ENCODE results near the gene WIPI1.
"Not testable (repeated sequence)": the region's sequence is repeated elsewhere in the genome, so short reads cannot be mapped to it uniquely, and the experiment has no call there.

The WIPI1 gene

GRCh38 chr17:68498479-68499326 lies 41.4 kb upstream of the WIPI1 start:
- H3K27ac ChIP-seq (ENCODE audit: low read length) = peak overlapping the region; percentile 99
- peak overlapping the region; percentile 82 for H3K9ac ChIP-seq (ENCODE audit: low read length)
- H3K4me2 ChIP-seq (ENCODE audit: low read length) = peak overlapping the region; percentile 88
- H3K4me3 ChIP-seq (ENCODE audit: low read length) = peak overlapping the region; percentile 59
- no peak for TF ChIP-seq EZH2phosphoT487 (IDR thresholded peaks at IDR 0.05; ENCODE audit: low read depth)
- no peak for TF ChIP-seq CTCF (IDR thresholded peaks at IDR 0.05; ENCODE audit: low read depth, low read length)
- H3K9me3 ChIP-seq (ENCODE audit: insufficient read depth, low read length) = no peaks in the 10 kb centered on the region
- H2AFZ ChIP-seq (ENCODE audit: low read depth, low read length) = peak overlapping the region; percentile 18
- no peaks in the 10 kb centered on the region for H3K27me3 ChIP-seq (ENCODE audit: low read depth, low read length)
- H3K79me2 ChIP-seq (ENCODE audit: low read length) = no peaks in the 10 kb centered on the region
- no peaks in the 10 kb centered on the region for H4K20me1 ChIP-seq (ENCODE audit: insufficient read depth, low read length)
- peaks cover 51% of the 10 kb centered on the region for H3K4me1 ChIP-seq (ENCODE audit: low read length)
- no peaks in the 10 kb centered on the region for H3K36me3 ChIP-seq (replicated peaks; ENCODE audit: low read depth, low read length)

- Histone ChIP-seq H3K4me1 (ENCODE audit: low read length) (peaks cover 51% of the 10 kb centered on the region), H3K36me3 (replicated peaks; ENCODE audit: low read depth, low read length) (no peaks in the 10 kb centered on the region), H3K4me2 (ENCODE audit: low read length) (peak overlapping the region; percentile 88), H3K27me3 (ENCODE audit: low read depth, low read length) (no peaks in the 10 kb centered on the region), H3K4me3 (ENCODE audit: low read length) (peak overlapping the region; percentile 59), H3K9ac (ENCODE audit: low read length) (peak overlapping the region; percentile 82), H4K20me1 (ENCODE audit: insufficient read depth, low read length) (no peaks in the 10 kb centered on the region), H3K79me2 (ENCODE audit: low read length) (no peaks in the 10 kb centered on the region), H2AFZ (ENCODE audit: low read depth, low read length) (no peak overlapping the region), H3K27ac (ENCODE audit: low read length) (peak overlapping the region; percentile 99), H3K9me3 (ENCODE audit: insufficient read depth, low read length) (no peaks in the 10 kb centered on the region)
- TF ChIP-seq EZH2phosphoT487 (IDR thresholded peaks at IDR 0.05; ENCODE audit: low read depth) (no peak), CTCF (IDR thresholded peaks at IDR 0.05; ENCODE audit: low read depth, low read length) (no peak)
These were observed 40.6 kb upstream of the WIPI1 start for GRCh38 chr17:68497885-68498319.

- Histone ChIP-seq H3K4me2 (ENCODE audit: low read length) (no peak overlapping the region), H3K36me3 (replicated peaks; ENCODE audit: low read depth, low read length) (no peaks in the 10 kb centered on the region), H3K27me3 (ENCODE audit: low read depth, low read length) (no peaks in the 10 kb centered on the region), H3K4me3 (ENCODE audit: low read length) (no peak overlapping the region), H3K79me2 (ENCODE audit: low read length) (no peaks in the 10 kb centered on the region), H3K9ac (ENCODE audit: low read length) (no peak overlapping the region), H2AFZ (ENCODE audit: low read depth, low read length) (no peak overlapping the region), H3K4me1 (ENCODE audit: low read length) (peaks cover 64% of the 10 kb centered on the region), H3K27ac (ENCODE audit: low read length) (no peak overlapping the region), H4K20me1 (ENCODE audit: insufficient read depth, low read length) (no peaks in the 10 kb centered on the region), H3K9me3 (ENCODE audit: insufficient read depth, low read length) (no peaks in the 10 kb centered on the region)
- TF ChIP-seq EZH2phosphoT487 (IDR thresholded peaks at IDR 0.05; ENCODE audit: low read depth) (no peak), CTCF (IDR thresholded peaks at IDR 0.05; ENCODE audit: low read depth, low read length) (no peak)
These were observed 37.8 kb upstream of the WIPI1 start for GRCh38 chr17:68495081-68495480.

GRCh38 chr17:68492394-68493054 lies 35.2 kb upstream of the WIPI1 start:
- H3K4me2 ChIP-seq (ENCODE audit: low read length) = peak overlapping the region; percentile 54
- not testable (repeated sequence) for H4K20me1 ChIP-seq (ENCODE audit: insufficient read depth, low read length); H3K36me3 ChIP-seq (replicated peaks; ENCODE audit: low read depth, low read length); H3K79me2 ChIP-seq (ENCODE audit: low read length); H3K4me3 ChIP-seq (ENCODE audit: low read length); H3K9me3 ChIP-seq (ENCODE audit: insufficient read depth, low read length); H2AFZ ChIP-seq (ENCODE audit: low read depth, low read length); H3K27me3 ChIP-seq (ENCODE audit: low read depth, low read length)
- peak overlapping the region; percentile 26; the same call in 1 of the 2 replicates for H3K9ac ChIP-seq (ENCODE audit: low read length)
- peaks cover 48% of the 10 kb centered on the region for H3K4me1 ChIP-seq (ENCODE audit: low read length)
- peak overlapping the region; percentile 89 for H3K27ac ChIP-seq (ENCODE audit: low read length)

All from OCI-LY3 (cell line).